Dermis blood vessel endothelial cell (primary cell): ENCODE results near the gene MAP4K2. TPM values are rescaled to one million over a fixed set of nuclear protein-coding genes. Genes with fewer than 3 reads are reported as not detected.
"Not testable (repeated sequence)": the region's sequence is repeated elsewhere in the genome, so short reads cannot be mapped to it uniquely, and the experiment has no call there.

Experiments
- DNase-seq: peaks from one replicate; pipeline ENCODE4 v3.0.0; 2010
- total RNA-seq: library from RNA; depleted of rRNA; stranded (reverse); fragments of >200 nt; gene quantifications from 2 replicates; pipeline ENCODE4 v1.2.3, GENCODE V29; 2014

The MAP4K2 gene
- total RNA-seq: 46.1 and 93.6 TPM in 2 replicates

GRCh38 chr11:64803158-64803845 is at the start of gene MAP4K2:
Gene MAP4K2, minus strand, starts transcription at chr11:64803214. Its CDS starts 65 bp downstream, at chr11:64803149.
- peak; percentile 79 for DNase-seq

DNA sequence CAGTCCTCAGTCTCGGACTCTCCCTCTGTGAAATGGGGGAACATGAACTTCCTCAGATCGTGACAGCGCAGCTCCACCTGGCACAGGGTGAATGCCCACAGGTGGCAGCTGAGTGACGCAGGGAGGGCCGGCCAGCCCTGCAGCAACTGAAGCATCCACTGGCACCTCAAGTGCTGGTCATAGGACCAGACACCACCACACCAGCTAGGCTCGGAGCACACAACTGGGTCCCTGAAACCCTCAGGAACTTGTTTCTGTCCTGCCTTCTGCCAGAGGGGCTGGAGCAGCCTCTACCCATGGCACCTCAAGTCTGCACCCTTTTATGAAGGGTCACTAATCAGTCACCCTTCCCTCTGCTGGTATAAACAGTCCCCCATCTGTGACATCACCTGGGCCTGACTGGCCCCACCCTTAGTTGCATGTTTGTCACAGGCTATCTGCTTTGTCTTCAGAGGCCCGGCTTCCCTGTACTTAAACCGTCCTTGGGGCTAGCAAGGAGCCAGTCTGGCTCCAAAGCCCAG is 48.9 kb upstream of the MAP4K2 start:
- no peak for DNase-seq

DNA sequence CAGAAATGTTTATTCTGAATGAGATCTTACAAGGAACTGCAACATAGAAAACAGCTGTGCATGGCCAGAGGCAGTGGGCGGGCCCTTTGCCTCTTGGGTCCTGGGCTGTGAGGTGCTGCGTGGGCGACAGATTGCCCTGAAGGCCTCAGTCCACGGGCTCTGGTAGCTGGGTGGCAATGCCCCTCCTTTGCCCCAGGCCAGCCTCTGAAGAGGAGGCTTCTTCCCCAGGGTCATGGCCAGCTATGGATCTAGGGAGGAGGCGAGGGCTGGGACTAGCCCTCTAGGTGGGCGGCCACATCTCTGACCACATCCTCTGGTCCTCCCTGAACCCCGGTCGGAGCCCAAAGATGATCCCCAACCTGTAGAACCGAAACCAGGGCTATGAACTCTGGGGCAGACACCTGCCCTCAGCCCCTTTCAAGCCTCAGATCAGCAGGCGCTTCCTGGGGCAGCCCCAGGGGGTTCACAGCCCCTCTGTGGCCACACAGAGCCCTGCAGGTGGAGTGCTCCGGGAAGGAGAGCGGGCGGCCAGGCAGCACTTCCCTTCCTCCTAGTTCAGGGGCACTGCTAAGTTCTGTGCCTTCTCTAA is 48.1 kb upstream of the MAP4K2 start:
- DNase-seq: no peak

GRCh38 chr11:64849598-64850356 is 46.8 kb upstream of the MAP4K2 start:
- DNase-seq: no peak

- no peak for DNase-seq
Observed at GRCh38 chr11:64848826-64849597, 46.0 kb upstream of the MAP4K2 start.

DNA sequence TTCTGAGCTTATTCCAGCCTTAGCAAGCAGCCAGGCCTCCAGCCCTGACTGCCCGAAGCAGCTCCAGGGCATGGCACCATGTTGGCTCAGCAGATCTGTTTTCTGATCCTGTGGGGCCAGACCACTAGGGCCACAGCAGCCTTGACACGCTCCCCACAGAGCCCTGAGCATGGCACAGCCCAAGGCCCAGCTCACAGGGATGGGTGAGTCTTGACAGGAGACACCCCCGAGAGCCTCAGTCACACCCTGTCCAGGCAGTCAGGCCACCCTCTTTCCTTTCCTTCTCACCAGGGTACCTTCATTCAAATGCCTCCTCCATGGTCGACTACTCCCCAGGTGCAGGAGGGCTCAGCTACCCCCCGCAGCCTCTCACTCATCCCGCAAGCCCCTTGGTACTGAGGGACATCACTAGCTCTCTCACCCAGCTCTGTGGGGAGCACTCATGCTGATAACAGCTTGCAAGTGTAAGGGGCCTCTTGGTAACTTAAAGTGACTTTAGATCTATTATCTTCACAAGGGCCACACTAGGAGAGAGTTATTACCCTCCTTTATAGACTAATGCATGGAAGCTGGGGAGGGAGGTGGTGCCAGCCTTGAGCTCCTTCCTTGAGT is 45.3 kb upstream of the MAP4K2 start:
- DNase-seq: no peak

DNA sequence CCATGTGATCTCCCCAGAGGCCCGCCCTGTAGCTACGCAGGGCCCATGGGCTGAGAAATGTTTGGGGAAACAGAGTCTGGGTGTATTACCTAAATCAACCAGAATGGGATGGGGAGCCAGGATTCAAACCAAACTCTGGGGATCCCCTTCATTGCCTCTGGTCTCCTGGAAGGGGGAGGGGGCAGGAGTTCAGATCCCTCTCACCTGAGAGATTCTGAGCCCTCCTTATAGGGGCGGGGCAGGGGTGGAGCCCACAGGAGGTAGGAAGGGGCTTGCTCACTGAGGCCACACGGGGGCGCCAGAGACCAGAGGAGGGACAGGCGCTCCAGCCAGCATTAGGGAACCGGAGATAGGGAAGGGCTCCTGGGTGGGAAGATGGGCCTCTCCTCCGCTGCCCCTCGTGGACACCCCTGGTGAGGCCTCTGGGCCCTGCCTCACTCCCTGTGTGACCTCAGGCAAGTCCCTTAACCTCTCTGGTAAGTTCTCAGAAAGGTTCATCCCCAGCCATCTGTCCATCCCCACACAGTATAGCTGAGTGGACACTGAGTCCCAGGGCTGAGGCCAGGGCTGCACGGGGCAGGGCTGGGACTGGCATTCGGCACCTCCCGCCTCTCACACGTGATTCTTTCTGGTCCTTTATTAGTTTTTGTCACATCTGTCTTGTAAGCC is 44.1 kb upstream of the MAP4K2 start:
- DNase-seq: peak; percentile 93

DNA sequence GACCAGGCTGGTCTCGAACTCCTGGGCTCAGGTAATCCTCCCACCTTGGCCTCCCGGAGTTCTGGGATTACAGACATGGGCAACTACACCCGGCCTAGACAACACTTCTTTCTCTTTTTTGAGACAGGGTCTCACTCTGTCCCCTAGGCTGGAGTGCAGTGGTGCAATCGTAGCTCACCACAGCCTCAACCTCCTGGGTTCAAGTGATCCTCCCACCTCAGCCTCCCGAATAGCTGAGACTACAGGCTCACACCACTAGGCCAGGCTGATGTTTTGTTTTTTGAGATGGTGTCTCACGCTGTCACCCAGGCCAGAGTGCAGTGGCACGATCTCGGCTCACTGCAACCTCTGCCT is 42.7 kb upstream of the MAP4K2 start:
- not testable (repeated sequence) for DNase-seq

DNA sequence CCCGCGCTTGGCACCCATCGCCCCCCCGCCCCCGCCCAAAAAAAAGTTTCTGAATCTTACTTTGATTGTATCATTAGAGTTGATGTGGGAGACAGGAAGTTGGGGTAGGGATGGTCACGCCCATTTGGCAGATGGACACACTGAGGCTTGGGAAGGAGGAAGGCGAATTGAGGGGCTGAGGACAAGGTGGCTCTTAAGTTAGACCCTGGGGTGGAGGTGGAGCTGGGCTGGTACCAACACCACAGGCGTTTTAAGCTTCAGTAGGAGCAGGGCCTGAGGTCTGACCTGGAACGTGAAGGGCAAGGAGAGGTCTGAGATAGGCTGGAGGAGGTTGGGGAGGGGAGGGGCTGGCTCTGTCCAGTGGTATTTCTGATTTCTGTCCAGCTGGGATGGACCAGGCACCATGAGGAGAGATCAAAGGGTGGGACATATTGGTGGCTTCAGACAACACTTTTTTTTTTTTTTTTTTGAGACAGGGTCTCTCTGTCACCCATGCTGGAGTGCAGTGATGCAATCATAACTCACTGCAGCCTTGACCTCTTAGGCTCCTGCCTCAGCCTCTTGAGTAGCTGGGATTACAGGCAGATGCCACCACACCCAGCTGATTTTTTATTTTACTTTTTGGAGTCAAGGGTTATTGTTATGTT is 42.2 kb upstream of the MAP4K2 start:
- DNase-seq: no peak

GRCh38 chr11:64844330-64845128 is 41.5 kb upstream of the MAP4K2 start, which contains the start of gene CDC42BPG:
Gene CDC42BPG, minus strand, starts transcription at chr11:64844653. Its CDS starts 84 bp downstream, at chr11:64844569.
- peak; percentile 78 for DNase-seq

- no peak for DNase-seq
Observed at GRCh38 chr11:64843686-64844329, 40.8 kb upstream of the MAP4K2 start.

DNA sequence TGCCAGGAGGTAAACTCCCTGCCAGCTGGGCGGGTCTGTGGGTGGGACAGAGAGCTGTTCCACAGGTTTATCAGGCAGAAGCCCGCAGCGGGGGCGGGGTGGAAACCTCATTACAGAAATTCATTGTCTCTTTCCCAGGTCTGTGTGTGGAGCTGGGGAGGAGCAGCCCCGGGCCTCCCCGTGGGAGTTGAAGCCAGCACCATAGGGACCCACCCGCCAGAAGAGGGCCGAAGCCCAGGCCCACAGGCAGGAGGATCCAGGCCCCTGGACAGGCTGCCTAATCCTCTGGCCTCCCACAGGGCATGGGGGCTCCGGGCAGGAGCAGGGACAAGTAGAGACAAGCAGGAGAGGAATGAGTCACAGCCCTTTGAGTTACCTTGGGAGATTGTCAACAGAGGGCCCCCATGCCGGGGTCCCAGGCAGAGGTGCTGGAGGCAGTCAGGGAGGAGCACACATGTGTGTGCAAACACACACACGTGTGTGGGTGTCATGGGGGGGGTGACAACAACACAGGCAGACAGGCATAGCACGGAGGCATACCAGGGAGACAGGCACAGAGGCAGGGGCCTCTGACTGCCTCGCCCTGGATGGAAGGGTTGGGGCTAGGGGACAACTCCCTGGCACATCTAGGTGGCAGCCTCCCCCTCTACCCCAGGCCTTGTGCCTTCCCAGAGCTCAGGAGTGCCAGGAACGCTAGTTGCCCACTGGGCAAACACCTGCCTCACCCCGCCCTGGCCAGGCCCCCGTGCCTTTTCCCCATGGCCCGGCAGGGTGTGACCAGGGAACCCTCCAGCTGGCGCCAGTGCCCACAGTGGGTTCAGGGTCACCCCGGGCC is 40.1 kb upstream of the MAP4K2 start:
- no peak for DNase-seq

DNA sequence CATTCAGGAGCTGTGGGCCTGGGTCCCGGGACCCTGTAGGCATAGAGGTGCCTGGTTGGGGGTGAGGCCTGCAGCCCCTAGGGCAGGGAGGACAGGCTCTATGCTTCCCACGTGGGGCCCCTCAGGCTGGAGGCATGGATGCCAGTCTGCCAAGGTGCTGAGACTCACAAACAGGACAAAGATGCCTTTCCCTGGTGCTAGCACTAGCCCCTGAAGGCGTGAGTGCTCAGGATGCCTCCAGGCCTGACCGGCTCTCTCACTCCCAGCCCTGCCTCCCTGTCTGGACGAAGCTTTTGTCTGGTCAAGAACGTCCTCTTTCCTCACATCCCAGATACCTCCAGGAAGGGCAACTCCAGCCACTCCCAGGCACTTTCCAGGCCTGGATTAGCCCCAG is 39.3 kb upstream of the MAP4K2 start:
- no peak for DNase-seq

- no peak for DNase-seq
Observed at GRCh38 chr11:64841592-64842365, 38.8 kb upstream of the MAP4K2 start.

GRCh38 chr11:64839887-64840782 is 37.1 kb upstream of the MAP4K2 start:
- no peak for DNase-seq

GRCh38 chr11:64839335-64839734 is 36.3 kb upstream of the MAP4K2 start:
- no peak for DNase-seq
